ENCODE measurements around the gene MUC2. TPM values are rescaled to one million over a fixed set of nuclear protein-coding genes. Genes with fewer than 3 reads are reported as not detected.

MUC2 gene
- total RNA-seq, 1 experiment from 2014 or later = not detected

DNA sequence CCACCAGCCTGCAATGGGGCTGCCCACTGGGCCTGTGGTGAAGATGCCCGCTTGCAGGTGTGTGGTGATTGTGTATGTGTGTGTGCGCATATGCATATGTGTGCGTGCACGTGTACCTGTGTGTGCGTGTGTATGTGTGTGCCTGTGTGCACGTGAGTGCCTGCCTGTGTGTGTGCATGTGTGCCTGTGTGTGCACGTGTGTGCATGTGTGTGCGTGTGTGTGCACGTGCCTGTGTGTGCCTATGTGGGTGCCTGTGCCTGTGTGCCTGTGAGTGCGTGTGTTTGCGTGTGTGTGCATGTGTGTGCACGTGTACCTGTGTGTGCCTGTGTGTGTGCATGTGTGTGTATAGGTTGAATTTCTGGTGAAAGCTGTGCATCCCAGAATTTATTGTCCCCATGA, 35.8 kb upstream of the MUC2 start:
- no peaks in the 10 kb centered on the region for H3K4me1 ChIP-seq (ENCODE audit: insufficient read depth, low read length, poor library complexity, severe bottlenecking)
- intact Hi-C loops (cut with micrococcal nuclease; ENCODE audit: unreplicated experiment) = no loop called here
- no peaks in the 10 kb centered on the region for H3K9me3 ChIP-seq (ENCODE audit: low read depth, low read length, poor library complexity, severe bottlenecking)
- no TSS peak for BruUV-seq (replicated peaks)
- H3K27me3 ChIP-seq (replicated peaks; ENCODE audit: insufficient read depth, low read depth, low read length, poor library complexity) = no peaks in the 10 kb centered on the region
- ChIA-PET CTCF (no interaction called here), POLR2A (ENCODE audit: low non-redundant PET) (no interaction called here)
- TF ChIP-seq EZH2 (IDR thresholded peaks at IDR 0.05; ENCODE audit: borderline replicate concordance, low read depth, low read length, poor library complexity, severe bottlenecking) = no peak
- TF ChIP-seq, protein P1, sequence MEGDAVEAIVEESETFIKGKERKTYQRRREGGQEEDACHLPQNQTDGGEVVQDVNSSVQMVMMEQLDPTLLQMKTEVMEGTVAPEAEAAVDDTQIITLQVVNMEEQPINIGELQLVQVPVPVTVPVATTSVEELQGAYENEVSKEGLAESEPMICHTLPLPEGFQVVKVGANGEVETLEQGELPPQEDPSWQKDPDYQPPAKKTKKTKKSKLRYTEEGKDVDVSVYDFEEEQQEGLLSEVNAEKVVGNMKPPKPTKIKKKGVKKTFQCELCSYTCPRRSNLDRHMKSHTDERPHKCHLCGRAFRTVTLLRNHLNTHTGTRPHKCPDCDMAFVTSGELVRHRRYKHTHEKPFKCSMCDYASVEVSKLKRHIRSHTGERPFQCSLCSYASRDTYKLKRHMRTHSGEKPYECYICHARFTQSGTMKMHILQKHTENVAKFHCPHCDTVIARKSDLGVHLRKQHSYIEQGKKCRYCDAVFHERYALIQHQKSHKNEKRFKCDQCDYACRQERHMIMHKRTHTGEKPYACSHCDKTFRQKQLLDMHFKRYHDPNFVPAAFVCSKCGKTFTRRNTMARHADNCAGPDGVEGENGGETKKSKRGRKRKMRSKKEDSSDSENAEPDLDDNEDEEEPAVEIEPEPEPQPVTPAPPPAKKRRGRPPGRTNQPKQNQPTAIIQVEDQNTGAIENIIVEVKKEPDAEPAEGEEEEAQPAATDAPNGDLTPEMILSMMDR (conservative IDR thresholded peaks at IDR 0.05; ENCODE audit: low read depth, low read length) = no peak
- DNase-seq (ENCODE audit: low spot score) = no peak
- no peak overlapping the region for H3K27ac ChIP-seq (ENCODE audit: low read depth, low read length, poor library complexity, severe bottlenecking)
- H3K4me3 ChIP-seq (ENCODE audit: low read depth, low read length, poor library complexity, severe bottlenecking) = no peak overlapping the region
- no peaks in the 10 kb centered on the region for H3K36me3 ChIP-seq (ENCODE audit: insufficient read depth, low read length, poor library complexity, severe bottlenecking)

DNA sequence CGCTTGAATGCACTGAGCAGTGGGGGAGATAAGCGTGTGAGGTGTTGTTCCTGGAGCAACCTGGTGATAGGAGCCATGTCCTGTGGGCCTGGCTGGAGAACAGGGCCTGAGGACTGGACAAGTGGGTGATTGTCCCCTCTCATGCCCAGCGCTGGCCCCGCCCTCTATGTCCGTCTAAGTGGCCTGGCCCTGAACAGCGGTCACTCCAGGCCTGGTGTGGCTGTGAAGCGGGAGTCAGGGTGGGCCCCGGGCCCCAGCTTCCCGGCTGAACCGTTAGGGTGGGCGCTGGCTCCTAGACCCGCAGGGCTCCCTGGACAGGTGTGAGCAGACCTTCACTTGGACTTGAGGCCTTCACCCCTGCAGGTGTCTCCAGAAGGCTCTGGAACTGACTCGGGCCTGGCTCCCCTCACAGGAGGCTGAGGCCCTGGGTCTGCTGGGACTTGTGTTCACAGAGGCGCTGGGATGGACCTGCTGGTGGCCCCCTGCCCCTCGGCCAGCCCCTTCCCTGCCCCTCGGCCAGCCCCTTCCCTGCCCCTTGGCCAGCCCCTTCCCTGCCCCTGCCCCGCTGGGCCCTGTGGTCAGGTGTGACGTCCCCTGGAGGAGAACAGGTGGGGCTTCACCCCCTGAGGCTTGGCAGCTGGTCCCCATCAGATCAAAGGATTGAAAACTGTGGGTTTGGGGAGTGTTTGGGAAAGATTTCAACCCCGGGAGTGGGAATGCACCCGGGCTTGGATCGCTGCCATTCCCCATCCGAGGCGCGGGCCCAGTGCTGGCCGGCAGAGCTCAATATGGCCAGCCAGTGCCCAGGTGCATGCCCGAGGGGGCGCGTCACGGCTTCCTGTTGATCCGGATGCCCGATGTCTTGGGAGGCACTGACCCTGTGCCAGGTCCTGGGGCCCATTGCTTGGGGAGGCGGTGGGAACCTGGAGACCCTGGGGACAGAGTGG, 34.9 kb upstream of the MUC2 start:
- POLR2A ChIA-PET (ENCODE audit: low non-redundant PET) = no interaction called here
- no TSS peak for BruUV-seq (replicated peaks)
- intact Hi-C loops (cut with micrococcal nuclease; ENCODE audit: unreplicated experiment) = no loop called here

GRCh38 chr11:1040428-1041148, 34.1 kb upstream of the MUC2 start:
- TF ChIP-seq, protein P1 (conservative IDR thresholded peaks at IDR 0.05; ENCODE audit: low read depth, low read length) = no peak
- no peak for TF ChIP-seq EZH2 (IDR thresholded peaks at IDR 0.05; ENCODE audit: borderline replicate concordance, low read depth, low read length, poor library complexity, severe bottlenecking)
- Histone ChIP-seq H3K4me1 (ENCODE audit: insufficient read depth, low read length, poor library complexity, severe bottlenecking) (no peaks in the 10 kb centered on the region), H3K4me3 (ENCODE audit: low read depth, low read length, poor library complexity, severe bottlenecking) (no peak overlapping the region), H3K27ac (ENCODE audit: low read depth, low read length, poor library complexity, severe bottlenecking) (no peak overlapping the region), H3K36me3 (ENCODE audit: insufficient read depth, low read length, poor library complexity, severe bottlenecking) (no peaks in the 10 kb centered on the region), H3K27me3 (replicated peaks; ENCODE audit: insufficient read depth, low read depth, low read length, poor library complexity) (no peaks in the 10 kb centered on the region), H3K9me3 (ENCODE audit: low read depth, low read length, poor library complexity, severe bottlenecking) (no peaks in the 10 kb centered on the region)
- ChIA-PET POLR2A (ENCODE audit: low non-redundant PET) (no interaction called here), CTCF (no interaction called here)
- intact Hi-C loops (cut with micrococcal nuclease; ENCODE audit: unreplicated experiment) = no loop called here
- DNase-seq (ENCODE audit: low spot score) = no peak
- no TSS peak for BruUV-seq (replicated peaks)

More for the DNA sequence above, 34.9 kb upstream of the MUC2 start:
- CTCF ChIA-PET = no interaction called here
- Histone ChIP-seq H3K36me3 (ENCODE audit: insufficient read depth, low read length, poor library complexity, severe bottlenecking) (no peaks in the 10 kb centered on the region), H3K4me1 (ENCODE audit: insufficient read depth, low read length, poor library complexity, severe bottlenecking) (no peaks in the 10 kb centered on the region), H3K27ac (ENCODE audit: low read depth, low read length, poor library complexity, severe bottlenecking) (no peak overlapping the region), H3K4me3 (ENCODE audit: low read depth, low read length, poor library complexity, severe bottlenecking) (no peak overlapping the region), H3K9me3 (ENCODE audit: low read depth, low read length, poor library complexity, severe bottlenecking) (no peaks in the 10 kb centered on the region), H3K27me3 (replicated peaks; ENCODE audit: insufficient read depth, low read depth, low read length, poor library complexity) (no peaks in the 10 kb centered on the region)
- no peak for TF ChIP-seq EZH2 (IDR thresholded peaks at IDR 0.05; ENCODE audit: borderline replicate concordance, low read depth, low read length, poor library complexity, severe bottlenecking)
- TF ChIP-seq, protein P1 (conservative IDR thresholded peaks at IDR 0.05; ENCODE audit: low read depth, low read length) = no peak
- DNase-seq (ENCODE audit: low spot score) = no peak
